Adrenal gland (tissue), 12 donors: ENCODE results near the gene TPD52L1. TPM values are rescaled to one million over a fixed set of nuclear protein-coding genes. Genes with fewer than 3 reads are reported as not detected.
A peak's percentile ranks its signal among the peaks of the same experiment; 100 is the strongest.

ENCODE experiments used
- DNase-seq, 7 donors: peaks; one replicate each; pipeline ENCODE4 v3.0.0-alpha.2; 2019 to 2020
- H3K27ac ChIP-seq, 5 donors: fragments of 200-600 bp; sonication (generic) in 4 of 5; 1 replicate in 3 of 5; 2 replicates in 2 of 5; pipeline versions ENCODE4 v1.5.1 to v1.8.0; 2016 to 2020; ENCODE audit warnings: mild to moderate bottlenecking in 1 of 5
- H3K27me3 ChIP-seq: fragments of 200-600 bp; 2 replicates; pipeline ENCODE4 v1.8.0; 2021
- H3K36me3 ChIP-seq, 2 donors: fragments of 200-600 bp; replicated peaks in 1 of 2; 1 replicate in 1 of 2; 2 replicates in 1 of 2; pipeline versions ENCODE4 v1.5.1 to v1.8.0; 2018 to 2022
- H3K4me1 ChIP-seq, 2 donors: fragments of 200-600 bp; replicated peaks in 1 of 2; 1 replicate in 1 of 2; 2 replicates in 1 of 2; pipeline versions ENCODE4 v1.5.1 to v1.8.0; 2018 to 2021
- H3K4me3 ChIP-seq, 4 donors: fragments of 200-600 bp; sonication (generic) in 3 of 4; one replicate each; pipeline ENCODE4 v1.5.1; 2016 to 2018
- H3K9me3 ChIP-seq, 3 donors: fragments of 200-600 bp; sonication (generic) in 1 of 3; replicated peaks in 1 of 3; 1 replicate in 2 of 3; 2 replicates in 1 of 3; pipeline versions ENCODE4 v1.5.1 to v1.8.0; 2016 to 2021
- POLR2A ChIP-seq, 2 donors: fragments of 450-650 bp; IDR thresholded peaks; one replicate each; pipeline ENCODE4 v1.6.1; 2017; ENCODE audit warnings: antibody characterized with exemption in 2 of 2, mild to moderate bottlenecking in 2 of 2, moderate library complexity in 1 of 2
- WGBS, 4 donors: extraction: QIAGEN DNeasy Blood & Tissue Kit in 2 of 4; methylation state at CpG; one replicate each; pipeline versions ENCODE4 v1.1.5 to v1.1.7; 2013 to 2017; 5-methylcytosine and 5-hydroxymethylcytosine counted together
- intact Hi-C, 2 donors: fragments of 100-400 bp; cut with DNase I; formaldehyde crosslinking; loops; one replicate each; pipeline versions ENCODE4 v1.14.1 to v1.15.0; 2022 to 2023
- polyA plus RNA-seq, 3 donors: library from polyadenylated mRNA; stranded (reverse); fragments of 200-250 nt in 2 of 3; fragments of 350-450 nt in 1 of 3; fragmentation: Illumina TruSeq in 1 of 3; extraction: RNeasy Lipid Tissue Mini Kit (QIAGEN cat#74804) in 1 of 3; gene quantifications; one replicate each; pipeline ENCODE4 v1.2.3, GENCODE V29; 2013 to 2014
- total RNA-seq, 9 donors: library from RNA; depleted of rRNA in 4 of 9; stranded (reverse); fragments of >200 nt in 4 of 9; fragments of 120-200 nt in 1 of 9; fragmentation: NEBNext Ultra II Directional in 1 of 9; extraction: Animal tissue kit (Norgen Biotek cat#: 25700) in 1 of 9; gene quantifications; one replicate each; pipeline versions ENCODE4 v1.1.0 to v1.2.4, GENCODE V29; 2013 to 2023
- TF ChIP-seq, protein P1 (sequence below), 6 experiments: fragments of 450-650 bp in 4 of 6; fragments of 200-600 bp in 2 of 6; sonication (generic) in 1 of 6; IDR thresholded peaks; 1 replicate in 5 of 6; 2 replicates in 1 of 6; pipeline versions ENCODE4 v1.5.1 to v1.8.0; 2016 to 2021; ENCODE audit warnings: antibody characterized with exemption in 6 of 6, mild to moderate bottlenecking in 2 of 6, moderate library complexity in 1 of 6
- donor health status: healthy with polysubstance abuse.
- donor health status: Bipolar disorder and iron deficiency.
- donor health status: DM: yes; HTN: yes; CAD: no.
- donor health status: DM: no; HTN: no; CAD: no.
- donor health status: DM: no; HTN: no; CAD: no.
- donor health status: DM: yes; HTN: yes; CAD: no.

TPD52L1 gene
- total and polyA plus RNA-seq, 12 donors, result 37.0 to 2,041 (median 435) TPM

DNA sequence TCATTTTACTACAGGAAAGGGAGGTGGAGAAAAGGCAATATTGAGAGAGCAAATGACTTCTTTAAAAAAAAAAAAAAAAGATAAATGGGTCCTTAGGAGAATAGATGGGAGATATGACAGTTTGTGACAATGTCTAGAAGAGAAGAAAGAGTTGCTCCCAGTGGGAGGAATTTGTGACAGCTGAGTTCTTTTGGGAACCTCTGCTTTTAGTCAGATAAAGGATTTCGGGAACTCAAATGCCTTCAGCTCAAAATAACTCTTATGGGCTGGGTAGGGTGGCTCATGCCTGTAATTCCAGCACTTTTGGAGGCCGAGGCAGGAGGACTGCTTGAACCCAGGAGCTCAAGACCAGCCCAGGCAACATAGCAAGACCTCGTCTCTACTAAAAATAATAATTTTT lies 13.1 kb downstream of the TPD52L1 start:
- Histone ChIP-seq H3K27ac (no peak overlapping the region), H3K36me3 (no peaks in the 10 kb centered on the region), H3K27me3 (no peaks in the 10 kb centered on the region), H3K9me3 (no peaks in the 10 kb centered on the region), H3K4me3 (no peak overlapping the region), H3K4me1 (peaks cover 31 to 39% of the 10 kb centered on the region in 2 donors)
- intact Hi-C loops, result no loop called here
- TF ChIP-seq POLR2A (IDR thresholded peaks at IDR 0.05), result no peak
- TF ChIP-seq, protein P1, sequence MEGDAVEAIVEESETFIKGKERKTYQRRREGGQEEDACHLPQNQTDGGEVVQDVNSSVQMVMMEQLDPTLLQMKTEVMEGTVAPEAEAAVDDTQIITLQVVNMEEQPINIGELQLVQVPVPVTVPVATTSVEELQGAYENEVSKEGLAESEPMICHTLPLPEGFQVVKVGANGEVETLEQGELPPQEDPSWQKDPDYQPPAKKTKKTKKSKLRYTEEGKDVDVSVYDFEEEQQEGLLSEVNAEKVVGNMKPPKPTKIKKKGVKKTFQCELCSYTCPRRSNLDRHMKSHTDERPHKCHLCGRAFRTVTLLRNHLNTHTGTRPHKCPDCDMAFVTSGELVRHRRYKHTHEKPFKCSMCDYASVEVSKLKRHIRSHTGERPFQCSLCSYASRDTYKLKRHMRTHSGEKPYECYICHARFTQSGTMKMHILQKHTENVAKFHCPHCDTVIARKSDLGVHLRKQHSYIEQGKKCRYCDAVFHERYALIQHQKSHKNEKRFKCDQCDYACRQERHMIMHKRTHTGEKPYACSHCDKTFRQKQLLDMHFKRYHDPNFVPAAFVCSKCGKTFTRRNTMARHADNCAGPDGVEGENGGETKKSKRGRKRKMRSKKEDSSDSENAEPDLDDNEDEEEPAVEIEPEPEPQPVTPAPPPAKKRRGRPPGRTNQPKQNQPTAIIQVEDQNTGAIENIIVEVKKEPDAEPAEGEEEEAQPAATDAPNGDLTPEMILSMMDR (IDR thresholded peaks at IDR 0.05), result no peak
- WGBS, 4 donors, result 76 to 90% (median 85%) methylated on average over 3 of the region's 3 CpGs
- no peak for DNase-seq

GRCh38 chr6:125167579-125167978 lies 14.0 kb downstream of the TPD52L1 start:
- 80 to 89% (median 81%) methylated on average over 2 of the region's 2 CpGs for WGBS, 4 donors
- DNase-seq, result no peak

DNA sequence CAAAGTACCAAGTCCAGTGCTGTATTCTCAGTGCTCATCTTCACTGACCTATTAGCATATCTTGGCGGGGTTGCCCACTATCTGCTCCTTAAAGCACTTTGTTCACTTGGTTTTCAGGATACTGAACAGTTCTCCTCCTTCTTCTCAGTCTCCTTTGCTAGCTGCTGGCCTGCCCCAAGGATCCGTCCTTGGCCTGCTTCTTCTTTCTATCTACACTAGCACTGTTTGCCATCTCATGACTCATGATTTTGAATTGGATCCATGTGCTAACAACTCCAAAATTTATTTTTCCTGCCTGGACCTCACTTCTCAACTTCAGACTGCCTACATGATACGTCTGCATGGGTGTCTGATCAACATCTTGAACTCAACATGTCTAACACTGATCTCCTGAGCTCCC lies 15.5 kb downstream of the TPD52L1 start:
- no peaks in the 10 kb centered on the region for H3K27me3 ChIP-seq

More at GRCh38 chr6:125167579-125167978, 14.0 kb downstream of the TPD52L1 start:
- Histone ChIP-seq H3K27ac (peak overlapping the region in 1 of 5 donors; percentile 65), H3K36me3 (no peaks in the 10 kb centered on the region), H3K27me3 (no peaks in the 10 kb centered on the region), H3K4me3 (no peak overlapping the region), H3K4me1 (peaks cover 31 to 39% of the 10 kb centered on the region in 2 donors), H3K9me3 (no peaks in the 10 kb centered on the region)
- intact Hi-C loops, result no loop called here
- TF ChIP-seq, protein P1 (IDR thresholded peaks at IDR 0.05), result no peak
- no peak for TF ChIP-seq POLR2A (IDR thresholded peaks at IDR 0.05)

GRCh38 chr6:125169522-125169921 lies 15.9 kb downstream of the TPD52L1 start:
- no peaks in the 10 kb centered on the region for H3K27me3 ChIP-seq
- no peak overlapping the region for H3K4me3 ChIP-seq
- H3K27ac ChIP-seq, result peak overlapping the region; percentile 44 to 67 (median 55)
- TF ChIP-seq, protein P1 (IDR thresholded peaks at IDR 0.05), result no peak
- TF ChIP-seq POLR2A (IDR thresholded peaks at IDR 0.05), result peak in 1 of 2 donors; percentile 3
- 80 to 92% (median 88%) methylated on average over 3 of the region's 3 CpGs for WGBS, 4 donors
- no peak for DNase-seq
- H3K36me3 ChIP-seq, result no peaks in the 10 kb centered on the region
- peaks cover 31% of the 10 kb centered on the region in 2 donors for H3K4me1 ChIP-seq
- intact Hi-C loops, result no loop called here
- H3K9me3 ChIP-seq, result no peaks in the 10 kb centered on the region

More for the DNA sequence above, 15.5 kb downstream of the TPD52L1 start:
- Histone ChIP-seq H3K27ac (peak overlapping the region in 4 of 5 donors; percentile 45 to 65 (median 56)), H3K9me3 (no peaks in the 10 kb centered on the region), H3K36me3 (no peaks in the 10 kb centered on the region), H3K4me1 (peaks cover 31 to 36% of the 10 kb centered on the region in 2 donors), H3K4me3 (no peak overlapping the region)
- intact Hi-C loops, result no loop called here
- peak in 1 of 2 donors; percentile 5 for TF ChIP-seq POLR2A (IDR thresholded peaks at IDR 0.05)
- TF ChIP-seq, protein P1 (IDR thresholded peaks at IDR 0.05), result no peak
- peak; percentile 68 to 82 (median 80) for DNase-seq
- WGBS, 4 donors, result 33 to 47% (median 41%) methylated on average over 3 of the region's 3 CpGs
